ENCODE data around the gene PLEKHH1. TPM values are rescaled to one million over a fixed set of nuclear protein-coding genes. Genes with fewer than 3 reads are reported as not detected.
"Not testable (repeated sequence)": the region's sequence is repeated elsewhere in the genome, so short reads cannot be mapped to it uniquely, and the experiment has no call there.

PLEKHH1 gene
- total and polyA plus RNA-seq, 2 of the 8 experiments (the other 6 are each of a cell fraction or from before 2014, with no cell fraction given): 28.3 to 33.3 TPM

DNA sequence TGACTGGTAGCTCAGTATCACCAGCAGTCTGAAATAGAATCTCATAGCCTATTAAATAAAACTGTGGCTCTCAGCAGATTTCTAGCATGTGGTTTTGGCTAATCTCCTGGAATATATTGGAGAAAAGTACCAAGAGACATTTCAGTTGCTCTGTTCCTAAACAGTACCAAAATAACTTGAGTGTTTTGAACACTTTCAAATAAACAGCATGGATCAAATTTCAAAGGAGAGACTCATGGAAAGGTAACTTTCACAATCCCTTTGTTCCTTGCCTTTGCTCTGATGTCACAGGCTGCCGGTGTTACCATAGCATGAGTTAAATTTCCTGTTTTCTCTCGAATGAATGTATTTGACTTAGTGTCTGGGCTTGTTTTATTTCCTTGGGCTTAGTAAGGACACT, 90.0 kb downstream of the PLEKHH1 start (continued):
- TF ChIP-seq HDAC6 (IDR thresholded peaks at IDR 0.05; ENCODE audit: low read depth, low read length) (no peak), RFX5 (IDR thresholded peaks at IDR 0.05; ENCODE audit: borderline replicate concordance, low read depth, low read length) (no peak), SAP30 (IDR thresholded peaks at IDR 0.05; ENCODE audit: insufficient read depth, insufficient replicate concordance, low read length) (no peak), SP4 (IDR thresholded peaks at IDR 0.05; ENCODE audit: low read length) (no peak), RBBP5 (IDR thresholded peaks at IDR 0.05; ENCODE audit: borderline replicate concordance, low read depth, low read length) (no peak)
- TF ChIP-seq, protein P1, sequence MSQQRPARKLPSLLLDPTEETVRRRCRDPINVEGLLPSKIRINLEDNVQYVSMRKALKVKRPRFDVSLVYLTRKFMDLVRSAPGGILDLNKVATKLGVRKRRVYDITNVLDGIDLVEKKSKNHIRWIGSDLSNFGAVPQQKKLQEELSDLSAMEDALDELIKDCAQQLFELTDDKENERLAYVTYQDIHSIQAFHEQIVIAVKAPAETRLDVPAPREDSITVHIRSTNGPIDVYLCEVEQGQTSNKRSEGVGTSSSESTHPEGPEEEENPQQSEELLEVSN (IDR thresholded peaks at IDR 0.05): no peak

DNA sequence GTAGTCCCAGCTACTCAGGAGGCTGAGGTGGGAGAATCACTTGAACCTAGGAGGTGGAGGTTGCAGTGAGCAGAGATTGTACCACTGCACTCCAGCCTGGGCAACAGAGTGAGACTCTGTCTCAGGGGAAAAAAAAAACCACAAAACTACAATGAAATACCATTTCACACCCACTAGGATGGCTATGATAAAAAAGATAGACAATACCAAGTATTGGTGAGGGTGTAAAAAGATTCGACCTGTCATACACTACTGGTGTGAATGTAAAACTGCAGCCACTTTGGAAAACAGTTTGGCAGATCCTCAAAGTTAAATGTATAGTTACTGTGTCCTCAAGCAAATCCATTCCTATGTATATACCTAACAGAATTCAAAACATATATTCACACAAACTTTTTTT, 93.0 kb downstream of the PLEKHH1 start:
- H3K23me2 ChIP-seq (ENCODE audit: low read depth, low read length); H2BK20ac ChIP-seq (ENCODE audit: low read length); H3K4me3 ChIP-seq (ENCODE audit: extremely low read depth in 1 of 4, insufficient read depth in 2 of 4, low read depth in 3 of 4, low read length in 4 of 4); H3K36me3 ChIP-seq (ENCODE audit: control insufficient read depth in 2 of 4, insufficient read depth in 4 of 4, low read length in 3 of 4); H3K27me3 ChIP-seq (replicated peaks in 1 of 4; ENCODE audit: control insufficient read depth in 3 of 4, extremely low read depth in 1 of 4, insufficient read depth in 3 of 4, low read length in 3 of 4); H4K91ac ChIP-seq (replicated peaks; ENCODE audit: insufficient read length, low read length); H2BK120ac ChIP-seq (replicated peaks; ENCODE audit: low read depth, low read length); H2BK15ac ChIP-seq (ENCODE audit: low read length); H2BK5ac ChIP-seq (ENCODE audit: low read depth, low read length); H4K20me1 ChIP-seq (replicated peaks in 1 of 2; ENCODE audit: control insufficient read depth in 1 of 2, insufficient read depth in 2 of 2, low read length in 2 of 2); H3K23ac ChIP-seq (ENCODE audit: insufficient read length); H2AFZ ChIP-seq (ENCODE audit: low read length); POLR2A ChIA-PET (ENCODE audit: partially characterized antibody); H3K14ac ChIP-seq (ENCODE audit: insufficient read length); H3K18ac ChIP-seq (ENCODE audit: extremely low read depth, low read length); H2AK5ac ChIP-seq (ENCODE audit: low read depth, low read length); H4K5ac ChIP-seq (ENCODE audit: insufficient read length, low read depth, low read length); H3K9me3 ChIP-seq (ENCODE audit: insufficient read depth in 2 of 2, low read depth in 1 of 2, low read length in 1 of 2); H3K9ac ChIP-seq (replicated peaks in 1 of 4; ENCODE audit: extremely low read depth in 1 of 4, low read depth in 3 of 4, low read length in 3 of 4); H3K79me2 ChIP-seq (ENCODE audit: control insufficient read depth in 1 of 2, insufficient read depth in 2 of 2, low read length in 2 of 2); H3K79me1 ChIP-seq (ENCODE audit: low read depth, low read length); H3K56ac ChIP-seq (replicated peaks; ENCODE audit: insufficient read length, low read depth, low read length); H4K8ac ChIP-seq (ENCODE audit: extremely low read depth, insufficient read depth, low read length); H3K4me1 ChIP-seq (replicated peaks in 1 of 4; ENCODE audit: control insufficient read depth in 3 of 4, insufficient read depth in 4 of 4, low read length in 3 of 4); H2BK12ac ChIP-seq (ENCODE audit: low read depth, low read length); H3K27ac ChIP-seq (ENCODE audit: low read depth, low read length); H3K4ac ChIP-seq (replicated peaks; ENCODE audit: insufficient read length, low read depth, low read length); H3K4me2 ChIP-seq (ENCODE audit: insufficient read depth in 1 of 2, low read depth in 2 of 2, low read length in 2 of 2); DNase-seq (ENCODE audit: low read depth in 1 of 2, low spot score in 2 of 2); FAIRE-seq: not testable (repeated sequence)
- CTCF ChIA-PET (ENCODE audit: partially characterized antibody): interaction anchor here (2.4 kb wide), 1 partner anchor 99 kb away, joined by 4 read pairs; no protein-coding TSS in a partner anchor
- WGBS, 2 experiments (ENCODE audit: extremely low coverage in 1 of 2, insufficient coverage in 1 of 2, insufficient read length in 1 of 2, insufficient replicate concordance in 2 of 2, low coverage in 1 of 2, low lambda C conversion rate in 2 of 2, missing lambda C conversion rate in 1 of 2): 92% methylated on average over 1 of the region's 1 CpG; no CpG with 5 or more reads in 1 of the 2 experiments
